ENCODE measurements around the gene MOB3A. TPM values are rescaled to one million over a fixed set of nuclear protein-coding genes. Genes with fewer than 3 reads are reported as not detected.
A peak's percentile ranks its signal among the peaks of the same experiment; 100 is the strongest.

Gene MOB3A
- polyA plus RNA-seq, 10 donors = 13.5 to 19.9 (median 15.6) TPM

DNA sequence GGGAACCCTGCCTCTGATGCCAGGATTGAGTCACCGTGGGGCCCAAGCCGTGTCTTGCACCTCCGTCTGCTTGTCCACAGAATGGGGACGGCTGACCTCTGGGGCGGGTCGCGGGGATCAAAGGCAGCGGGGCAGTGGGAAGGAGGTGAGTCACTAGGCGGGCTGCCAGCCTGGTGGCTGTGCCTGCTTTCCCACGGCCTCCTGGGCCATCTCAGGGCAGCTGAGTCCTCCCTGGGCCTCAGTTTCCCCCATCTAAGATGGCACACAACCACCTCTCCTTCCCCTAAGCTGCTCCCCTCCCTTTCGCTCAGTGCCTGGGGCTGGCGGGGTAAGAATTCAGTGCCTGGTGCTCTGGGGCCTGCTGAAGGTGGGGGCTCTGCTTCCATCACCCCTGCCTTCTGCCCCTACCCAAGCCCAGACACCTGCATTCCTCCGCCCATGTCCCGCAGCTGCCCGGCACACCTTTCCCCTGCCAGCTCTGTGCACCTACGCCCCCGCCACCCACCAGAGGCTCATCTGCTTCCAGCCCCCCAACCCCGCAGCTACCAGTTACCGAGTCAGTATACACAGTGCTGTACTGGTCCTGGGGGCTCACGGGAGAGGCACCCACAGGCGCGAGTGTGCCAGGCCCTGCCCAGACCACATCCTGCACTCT is 48.5 kb downstream of the MOB3A start:
- no peak for DNase-seq

DNA sequence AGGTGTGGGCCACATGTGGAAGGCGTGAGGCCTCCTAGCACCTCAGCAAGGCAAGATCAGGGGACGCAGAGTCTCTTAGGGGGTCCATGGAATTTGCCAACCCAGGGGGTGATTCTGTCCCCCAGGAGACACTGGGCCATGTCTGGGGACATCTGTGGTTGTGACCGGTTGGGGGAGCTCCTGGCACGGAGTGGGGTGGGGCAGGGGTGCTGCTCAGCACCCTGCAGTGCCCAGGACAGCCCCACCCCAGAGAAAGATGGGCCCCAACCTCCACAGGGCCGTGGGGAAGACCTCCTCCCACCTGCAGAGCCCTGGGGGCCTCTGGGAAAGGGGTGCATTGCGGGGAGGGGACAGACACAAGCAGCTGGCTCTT is 49.1 kb downstream of the MOB3A start:
- DNase-seq = no peak

DNA sequence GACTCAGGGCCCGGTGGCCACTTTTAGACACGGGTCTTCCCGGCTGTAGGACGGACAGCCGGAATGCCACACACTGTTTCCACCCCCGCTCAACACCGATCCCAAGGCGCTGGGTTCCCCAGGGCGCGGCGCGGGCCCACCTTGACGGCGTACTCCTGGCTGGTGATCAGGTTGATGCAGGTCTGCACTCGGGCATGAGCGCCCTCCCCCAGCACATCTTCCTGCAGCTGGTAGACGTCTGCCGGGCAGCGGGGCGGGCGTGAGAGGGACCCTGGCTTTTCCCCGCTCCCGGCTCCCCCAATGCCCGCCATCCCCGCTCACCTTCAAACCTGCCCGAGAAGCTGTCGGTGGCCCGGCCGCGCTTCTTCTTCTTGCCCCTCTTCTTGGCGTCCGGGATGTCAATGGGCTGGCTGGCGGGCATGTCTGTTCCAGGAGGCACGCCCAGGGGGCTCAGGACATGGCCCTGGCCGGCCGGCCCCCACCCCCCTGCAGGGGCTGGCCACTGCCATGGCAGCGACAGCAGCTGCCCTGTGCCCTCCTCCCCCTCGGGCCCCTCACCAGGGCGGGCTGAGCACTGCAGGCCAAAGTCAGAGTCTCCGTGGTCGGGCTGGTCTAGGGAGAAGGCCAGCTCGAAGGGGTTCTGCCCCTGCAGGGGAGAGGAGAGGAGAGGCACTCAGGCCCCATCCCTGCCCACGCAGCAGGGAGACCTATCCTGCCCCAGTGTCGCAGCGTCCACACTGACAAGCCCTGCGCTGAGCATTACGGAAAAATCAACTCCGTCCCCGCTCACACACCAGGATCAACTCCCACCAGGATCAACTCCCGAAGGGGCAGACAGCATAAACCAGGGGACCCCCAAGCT is 49.8 kb downstream of the MOB3A start:
- DNase-seq = no peak

DNA sequence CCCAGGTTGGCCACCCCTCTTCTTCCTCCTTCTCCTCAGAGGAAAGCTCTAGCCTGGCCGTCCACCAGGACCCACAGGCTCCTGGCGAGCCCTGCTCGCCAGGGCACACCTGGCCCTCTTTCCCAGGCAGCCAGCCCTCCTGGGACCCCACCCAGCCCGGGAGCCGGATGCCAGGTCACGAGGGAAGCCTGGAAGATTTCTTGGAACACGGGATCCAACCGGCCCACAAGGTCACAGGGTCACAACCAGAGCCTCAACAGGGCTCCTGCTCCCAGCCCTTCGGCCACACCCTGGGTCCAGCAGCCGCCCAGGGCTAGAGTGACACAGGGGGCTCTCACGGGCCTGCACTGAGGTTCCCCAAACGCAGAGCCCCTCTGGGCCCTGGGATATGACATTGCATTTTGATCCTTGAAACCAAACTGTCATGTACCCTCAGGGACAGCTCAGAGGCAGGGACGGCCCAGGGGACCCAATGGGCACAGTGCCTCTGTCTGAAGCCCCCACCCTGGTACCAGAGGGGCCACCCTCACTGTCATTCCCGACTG is 50.6 kb downstream of the MOB3A start:
- peak in 1 of 3 donors; percentile 2 for DNase-seq

DNA sequence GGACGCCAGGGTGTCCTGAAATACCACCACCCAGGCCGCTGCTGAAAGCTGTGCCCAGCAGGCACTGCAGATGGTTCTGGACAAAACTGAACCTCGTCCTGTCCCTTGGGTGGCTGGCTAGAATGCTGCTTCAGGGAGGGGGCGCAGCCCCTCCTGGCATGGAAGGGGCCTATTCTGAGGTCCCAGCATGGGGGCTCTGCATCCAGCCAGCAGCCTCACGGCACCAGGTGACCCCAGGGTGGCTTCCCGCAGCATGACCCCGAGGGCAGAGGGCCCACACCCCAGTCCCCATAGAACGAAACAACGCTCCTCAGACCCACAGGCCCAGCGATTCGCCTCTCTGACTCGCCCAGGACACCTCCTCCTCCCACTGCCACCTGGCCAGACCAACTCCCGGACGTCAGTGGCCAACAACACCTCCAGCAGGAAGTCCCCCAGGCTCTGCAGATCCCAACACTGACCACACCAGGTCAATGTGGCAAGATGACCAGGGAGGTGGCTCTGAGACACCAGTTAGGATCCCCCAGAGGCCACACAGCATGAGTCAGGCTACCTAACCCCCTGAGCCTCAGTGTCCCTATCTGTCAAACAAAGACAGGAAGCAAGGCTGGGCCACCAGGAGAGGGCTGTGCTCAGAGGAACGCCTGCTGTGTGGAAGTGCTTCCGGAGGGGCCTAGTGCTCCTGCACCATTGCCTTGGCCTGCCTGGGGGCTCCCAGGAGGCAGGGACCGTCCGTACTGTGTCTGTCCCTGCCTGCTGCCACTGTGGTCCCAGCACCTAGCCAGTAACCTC is 51.2 kb downstream of the MOB3A start:
- peak in 1 of 3 donors; percentile 4 for DNase-seq

DNA sequence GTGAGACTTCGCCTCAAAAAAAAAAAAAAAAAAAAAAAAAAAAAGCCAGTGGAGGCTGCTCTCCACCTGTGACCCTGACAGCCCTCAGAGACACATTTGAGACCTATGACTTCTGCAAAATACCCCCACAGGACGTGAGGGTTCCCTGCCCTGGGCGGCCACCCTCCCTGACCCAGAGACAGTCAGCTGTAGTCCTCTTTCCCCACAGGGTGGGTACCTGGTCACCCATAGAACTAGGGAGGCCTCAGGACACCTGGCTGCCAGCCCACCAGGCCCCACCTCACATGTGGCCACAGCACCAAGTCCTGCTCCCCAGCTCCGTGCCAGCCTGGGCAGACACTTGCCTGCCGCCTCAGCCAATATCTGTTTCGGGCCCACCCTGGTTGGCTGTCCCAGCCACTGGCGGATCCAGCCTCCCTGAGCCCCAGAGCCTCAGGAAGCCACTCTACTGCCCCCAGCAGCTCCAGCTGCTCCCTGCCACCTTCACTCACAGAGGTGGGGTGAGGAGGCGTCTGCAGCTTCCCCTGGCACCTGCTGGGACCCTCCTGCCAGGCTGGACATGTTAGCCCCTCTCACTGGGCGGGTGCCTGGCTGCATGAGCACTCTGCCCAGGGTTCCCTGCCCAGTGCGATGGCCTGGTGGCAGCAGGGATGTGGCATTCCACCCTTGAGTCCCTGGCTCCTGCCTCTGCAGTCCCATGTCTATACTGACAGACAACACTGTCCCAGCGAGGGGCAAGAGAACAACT is 52.0 kb downstream of the MOB3A start:
- DNase-seq = peak in 1 of 3 donors; percentile 17

DNA sequence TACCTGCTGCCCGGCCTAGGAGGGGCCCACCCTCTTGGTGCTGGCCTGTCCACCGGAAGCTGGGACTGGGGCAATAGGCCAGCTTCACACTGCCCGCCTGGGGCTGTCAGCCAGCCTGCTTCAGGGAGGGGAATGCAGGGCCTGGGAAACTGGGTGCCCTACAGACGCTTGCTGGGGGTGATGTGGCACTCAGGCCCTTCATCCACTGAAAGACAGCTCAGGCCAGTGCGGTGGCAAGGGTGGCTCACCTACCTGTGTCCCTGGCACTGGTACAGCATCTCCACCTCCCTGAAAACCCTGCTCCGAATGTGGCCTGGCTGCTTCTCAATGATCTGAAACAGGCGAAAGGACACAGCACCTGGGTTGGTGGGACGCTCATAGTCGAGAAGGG is 52.9 kb downstream of the MOB3A start:
- DNase-seq = peak in 1 of 3 donors; percentile 19

DNA sequence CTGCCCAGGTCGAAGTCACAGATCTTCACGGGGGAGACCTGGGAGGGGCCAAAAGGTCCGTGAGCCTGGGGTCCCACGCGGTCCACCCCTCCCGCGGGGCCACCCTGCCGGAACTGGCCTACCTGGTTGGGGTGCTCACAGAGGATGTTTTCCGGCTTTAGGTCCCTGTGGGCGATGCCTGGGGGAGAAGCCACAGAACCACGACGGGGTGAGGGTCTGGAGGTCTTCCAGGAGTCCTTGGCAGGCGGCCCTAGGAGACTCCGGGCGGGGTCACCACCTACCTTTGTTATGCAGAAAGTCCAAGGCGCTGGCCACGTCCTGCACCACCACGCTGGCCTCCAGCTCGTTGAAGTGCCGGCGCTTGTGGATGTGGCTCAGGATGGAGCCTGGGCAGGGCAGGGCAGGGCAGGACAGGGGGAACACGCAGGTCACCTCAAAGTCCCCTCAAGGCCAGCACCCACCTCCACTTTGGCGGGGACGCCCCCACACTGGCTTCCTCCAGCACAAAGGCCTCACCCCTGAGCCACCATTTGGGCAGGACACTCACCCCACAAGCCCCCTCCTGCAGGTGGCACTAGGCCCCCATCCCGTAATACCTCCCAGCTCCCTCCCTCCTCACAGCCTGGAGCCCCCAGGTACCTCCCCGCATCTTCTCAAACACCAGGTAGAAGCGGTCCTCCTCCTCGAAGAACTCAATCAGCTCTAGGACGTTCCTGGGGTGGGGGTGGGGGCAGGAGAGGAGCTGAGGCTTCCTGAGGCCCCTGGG is 53.5 kb downstream of the MOB3A start:
- DNase-seq = no peak

DNA sequence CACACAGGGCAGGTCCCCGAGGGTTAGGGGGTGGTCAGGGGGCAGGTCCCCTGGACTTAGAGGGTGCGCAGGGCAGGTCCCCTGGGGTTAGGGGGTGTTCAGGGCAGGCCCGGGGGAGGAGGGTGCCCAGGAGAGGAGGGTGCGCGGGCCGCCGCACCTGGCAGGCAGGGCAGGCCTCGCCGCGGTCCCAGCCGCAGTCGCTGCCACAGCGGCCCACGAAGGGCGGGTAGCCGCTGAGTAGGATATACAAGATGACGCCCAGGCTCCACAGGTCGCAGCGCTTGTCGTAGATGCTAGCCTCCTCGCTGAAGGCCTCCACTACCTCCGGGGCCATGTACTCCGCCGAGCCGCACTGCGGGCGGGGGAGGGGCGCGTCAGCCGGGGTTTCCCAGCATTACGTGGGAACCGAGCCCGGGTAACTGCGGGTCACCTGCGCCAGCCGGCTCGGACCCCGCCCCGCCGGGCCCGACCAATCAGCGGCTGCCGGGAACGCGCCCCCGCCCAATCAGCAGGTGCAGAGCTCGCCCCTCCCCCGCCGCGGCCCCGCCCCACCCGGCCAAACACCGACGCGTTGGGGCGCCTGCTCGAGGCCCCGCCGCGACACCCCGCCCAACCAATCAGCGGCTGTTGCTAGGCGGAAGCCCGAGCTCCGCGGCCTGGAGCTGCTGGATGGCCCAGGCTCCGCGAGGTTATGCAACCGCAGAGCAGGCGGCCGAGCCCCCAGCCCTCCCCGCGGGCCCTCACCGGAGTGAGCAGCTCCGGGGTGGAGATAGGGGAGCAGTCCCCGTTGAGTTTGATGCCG is 54.2 kb downstream of the MOB3A start:
- peak; percentile 90 to 96 (median 92) for DNase-seq

DNA sequence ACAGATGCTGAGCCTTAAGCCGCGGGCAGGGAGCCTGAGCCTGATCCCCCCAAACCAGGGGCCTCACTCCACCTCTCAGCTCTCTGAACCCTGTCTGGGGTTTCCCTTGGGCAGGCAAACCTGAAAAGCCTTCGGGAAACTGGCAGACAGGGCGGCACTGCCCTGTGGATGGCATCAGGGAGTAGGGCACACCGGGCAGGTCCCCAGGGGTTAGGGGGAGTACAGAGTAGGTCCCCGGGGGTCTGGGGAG is 54.8 kb downstream of the MOB3A start:
- peak in 1 of 3 donors; percentile 32 for DNase-seq

DNA sequence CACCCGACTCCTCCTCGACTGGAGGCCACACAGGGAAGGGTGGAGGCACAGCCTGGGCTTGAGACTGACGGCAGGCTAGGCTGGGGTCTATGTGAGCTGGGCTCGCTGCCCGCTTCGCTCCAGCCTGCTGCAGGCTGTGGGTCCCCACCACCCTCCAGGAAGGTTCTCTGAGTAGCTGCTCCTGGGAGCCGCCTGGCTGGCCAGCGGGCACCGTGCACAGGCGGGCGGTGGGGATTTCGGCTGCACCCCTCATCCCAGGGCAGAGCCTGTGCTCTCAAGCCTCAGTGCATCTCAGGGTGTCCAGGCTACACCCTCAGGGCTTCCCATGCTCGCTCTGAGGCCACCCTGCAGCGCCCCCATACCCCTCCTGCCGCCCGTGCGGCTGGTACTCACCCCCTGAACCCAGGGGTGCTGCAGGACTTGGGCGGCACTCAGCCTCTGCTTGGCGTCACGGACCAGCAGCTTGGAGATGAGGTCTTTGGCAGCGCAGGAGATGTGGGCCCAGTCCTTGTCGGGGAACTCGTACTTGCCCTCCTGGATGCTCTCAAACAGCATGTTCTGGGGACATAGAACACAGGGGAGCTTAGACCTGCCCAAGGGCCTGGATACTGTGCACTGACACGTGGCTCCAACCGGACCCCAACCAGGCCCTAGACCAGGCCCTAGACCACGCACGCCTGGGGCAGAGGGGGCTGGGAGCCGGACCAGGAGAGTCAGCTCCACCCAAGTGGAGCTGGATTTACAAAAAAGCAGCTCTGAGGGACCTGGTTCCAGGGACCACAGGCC is 55.3 kb downstream of the MOB3A start:
- peak in 1 of 3 donors; percentile 48 for DNase-seq

DNA sequence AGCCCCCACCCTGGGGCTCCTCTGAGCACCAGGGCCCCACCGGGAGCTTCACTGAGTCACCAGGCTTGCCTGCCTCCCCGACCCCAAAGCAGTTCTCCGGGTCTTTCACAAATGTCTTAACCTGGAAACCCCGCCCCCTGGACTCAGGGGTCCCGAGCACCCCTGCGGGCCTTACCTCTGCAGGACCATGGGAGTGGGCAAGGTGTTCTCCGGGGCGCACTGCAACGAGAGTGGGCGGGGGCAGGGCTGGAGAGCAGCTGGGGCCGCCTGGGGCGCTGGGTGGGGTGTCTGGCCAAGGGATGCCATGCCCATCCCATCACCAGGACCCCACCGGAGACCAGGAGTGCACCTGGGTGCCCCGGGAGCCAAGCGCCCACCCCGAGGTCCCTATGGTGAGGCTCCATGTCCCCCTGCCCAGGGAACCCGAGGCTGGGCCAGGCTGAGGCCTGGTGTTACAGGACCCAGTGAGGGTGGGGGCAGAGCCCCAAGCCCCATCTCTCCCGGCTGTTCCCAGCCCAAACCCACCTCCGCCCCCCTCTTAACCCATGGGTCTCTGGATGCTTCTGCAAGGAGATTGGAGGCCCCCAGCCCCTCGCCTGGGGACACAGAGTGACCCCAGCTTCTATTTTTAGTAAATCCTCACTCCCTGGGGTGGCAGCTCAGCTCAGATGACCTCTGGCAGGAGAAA is 56.0 kb downstream of the MOB3A start:
- DNase-seq = peak in 1 of 3 donors; percentile 10

DNA sequence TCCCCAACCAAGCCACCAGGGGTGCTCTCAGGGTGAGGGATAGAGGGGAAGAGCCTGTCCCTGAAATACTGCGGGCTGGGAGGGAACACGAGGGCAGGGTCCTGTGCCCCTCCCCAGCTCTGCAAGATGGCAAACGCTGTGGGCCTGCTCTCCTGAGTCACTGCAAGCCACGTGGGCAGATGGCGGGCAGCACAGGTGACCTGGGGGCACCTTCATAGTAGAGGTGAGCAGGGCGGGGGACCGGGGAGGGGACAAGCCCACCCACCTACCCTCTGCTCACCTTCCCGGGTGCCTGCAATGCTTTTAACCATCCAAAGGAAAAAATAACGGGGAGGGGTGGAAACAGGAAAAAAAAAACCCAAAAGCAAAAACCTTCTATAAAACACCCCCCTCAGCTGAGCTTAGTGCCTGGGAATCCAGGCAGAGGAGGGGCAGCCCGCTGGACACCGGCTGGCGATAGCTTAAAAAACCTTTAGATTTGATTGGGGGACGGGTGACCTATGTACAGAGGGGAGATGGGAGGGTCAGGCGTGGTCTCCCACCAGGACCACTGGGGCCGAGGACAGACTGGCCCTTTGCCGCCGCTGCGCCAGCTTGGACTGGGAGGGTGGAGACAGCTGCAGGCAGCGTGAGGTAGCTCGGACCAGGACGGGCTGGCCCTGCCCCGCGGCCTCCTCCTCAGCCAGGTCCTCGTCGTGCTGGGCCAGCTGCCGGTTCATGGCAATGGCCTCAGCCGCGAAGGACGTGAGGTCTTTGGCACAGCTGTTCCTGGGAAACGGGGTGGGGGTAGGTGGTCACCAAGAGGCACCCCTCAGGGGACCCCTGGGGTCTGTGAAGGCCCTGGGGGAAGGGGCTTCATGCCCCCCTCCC is 56.8 kb downstream of the MOB3A start:
- peak in 1 of 3 donors; percentile 37 for DNase-seq

DNA sequence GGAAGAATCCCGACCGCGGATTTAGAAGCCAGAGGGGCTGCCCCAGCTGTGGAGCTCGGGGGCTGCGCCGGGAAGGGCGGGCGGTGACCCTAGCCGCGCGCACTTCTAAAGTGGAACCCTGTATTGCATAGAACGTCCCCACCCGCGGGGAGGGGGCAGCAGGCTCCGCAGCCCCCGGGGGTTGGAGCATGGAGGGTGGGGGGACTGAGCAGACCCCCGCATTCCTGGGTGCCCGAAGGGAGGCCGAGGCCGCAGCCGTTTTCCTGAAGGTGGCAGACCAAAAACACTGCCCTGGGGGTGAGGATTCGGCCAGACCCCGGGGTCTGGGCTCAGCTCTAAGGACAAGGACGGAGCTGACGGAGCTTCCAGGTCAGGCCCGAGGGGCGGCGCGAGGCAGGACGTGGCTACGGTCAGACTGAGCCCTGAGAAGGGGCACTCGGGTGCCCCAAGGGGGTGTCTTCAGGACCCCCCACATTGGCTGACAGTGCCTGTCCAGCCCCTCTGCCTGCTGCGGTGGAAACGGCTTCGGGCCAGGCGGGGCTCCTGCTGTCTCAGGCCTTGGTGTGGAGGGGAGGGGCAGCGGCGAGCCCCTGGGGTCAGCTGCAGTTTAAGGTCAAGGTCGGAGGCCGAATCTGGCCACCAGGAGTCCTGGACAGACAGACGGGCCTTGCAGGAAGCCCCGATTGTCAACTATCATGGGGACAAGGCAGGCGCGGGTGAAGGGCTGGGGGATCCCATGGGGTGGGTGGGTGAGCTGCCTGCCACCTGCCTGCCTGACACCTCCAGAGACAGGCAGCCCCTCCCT is 57.6 kb downstream of the MOB3A start:
- DNase-seq = peak in 1 of 3 donors; percentile 3

DNA sequence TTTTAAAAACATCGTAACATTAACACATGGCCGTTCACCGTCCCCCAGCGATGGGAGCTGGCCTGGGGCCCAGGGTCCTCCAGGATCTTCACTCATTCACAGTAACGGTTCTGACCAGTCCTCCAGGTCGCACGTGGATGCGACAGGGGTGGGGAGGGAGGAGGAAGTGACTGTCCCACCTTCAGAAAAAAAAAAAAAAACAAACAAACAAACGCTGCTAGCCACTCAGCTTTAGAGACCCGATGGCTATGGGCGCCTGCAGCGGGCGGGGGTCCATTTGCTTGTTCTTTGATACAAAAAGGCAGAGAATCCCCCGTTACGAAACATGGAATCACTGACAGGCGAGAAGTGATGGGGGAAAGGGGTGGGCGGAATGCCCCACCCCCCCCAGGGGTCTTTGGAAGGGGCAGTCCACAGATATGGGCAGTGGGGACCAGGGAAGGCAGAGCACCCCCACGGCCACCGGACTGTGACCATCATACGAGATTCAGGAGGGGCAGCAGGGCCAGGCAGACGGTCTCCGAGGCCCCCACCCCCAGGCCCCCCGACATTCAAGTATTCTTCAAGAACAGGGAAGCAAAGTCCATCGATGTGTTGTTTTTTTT is 58.4 kb downstream of the MOB3A start:
- DNase-seq = peak in 1 of 3 donors; percentile 25

DNA sequence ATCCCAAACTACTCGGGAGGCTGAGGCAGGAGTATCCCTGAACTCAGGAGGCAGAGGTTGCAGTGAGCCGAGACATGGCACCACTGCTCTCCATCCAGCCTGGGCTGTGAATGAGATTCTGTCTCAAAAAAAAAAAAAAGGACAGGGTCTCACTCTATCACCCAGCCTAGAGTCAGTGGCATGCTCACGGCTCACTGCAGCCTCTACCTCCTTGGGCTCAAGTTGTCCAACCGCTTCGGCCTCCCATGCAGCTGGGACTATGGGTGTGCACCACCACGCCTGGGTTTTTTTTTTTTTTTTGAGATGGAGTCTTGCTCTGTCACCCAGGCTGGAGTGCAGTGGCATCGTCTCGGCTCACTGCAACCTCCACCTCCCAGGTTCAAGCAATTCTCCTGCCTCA is 59.7 kb downstream of the MOB3A start:
- no peak for DNase-seq

All from muscle of back (tissue), 11 donors.